Neuronal stem cell (in vitro differentiated cells): Measurements from ENCODE around the gene SMARCC2.

Experiments used
- DNase-seq: peaks from one replicate; pipeline ENCODE4 v3.0.0-alpha.2; 2013; ENCODE audit warnings: low spot score
- H2AFZ ChIP-seq: one replicate; pipeline ENCODE4 v1.6.1; 2013; ENCODE audit warnings: mild to moderate bottlenecking, low read length, inconsistent platforms
- H2AK5ac ChIP-seq: 2 replicates; pipeline ENCODE4 v1.6.1; 2013; ENCODE audit warnings: low read depth, mild to moderate bottlenecking, inconsistent platforms, low read length, moderate library complexity, mixed read lengths
- H2BK120ac ChIP-seq: 2 replicates; pipeline ENCODE4 v1.6.1; 2013; ENCODE audit warnings: low read depth, mild to moderate bottlenecking, inconsistent platforms, low read length, moderate library complexity, mixed read lengths
- H2BK12ac ChIP-seq: one replicate; pipeline ENCODE4 v1.6.1; 2013; ENCODE audit warnings: low read length, inconsistent platforms
- H2BK15ac ChIP-seq: 2 replicates; pipeline ENCODE4 v1.6.1; 2013; ENCODE audit warnings: mild to moderate bottlenecking, low read length, inconsistent platforms, mixed read lengths
- H2BK5ac ChIP-seq: one replicate; pipeline ENCODE4 v1.6.1; 2013; ENCODE audit warnings: inconsistent platforms, mild to moderate bottlenecking, low read length, moderate library complexity
- H3K14ac ChIP-seq: one replicate; pipeline ENCODE4 v1.6.1; 2013; ENCODE audit warnings: low read length, inconsistent platforms
- H3K18ac ChIP-seq: 2 replicates; pipeline ENCODE4 v1.6.1; 2013; ENCODE audit warnings: low read length, inconsistent platforms
- H3K23ac ChIP-seq: 2 replicates; pipeline ENCODE4 v1.6.1; 2013; ENCODE audit warnings: low read depth, mild to moderate bottlenecking, mixed read lengths, low read length, inconsistent platforms; ENCODE audit not compliant: poor library complexity
- H3K27ac ChIP-seq: replicated peaks from 3 replicates; pipeline ENCODE4 v1.5.1; 2013; ENCODE audit warnings: low read length, inconsistent platforms
- H3K27me3 ChIP-seq, 3 experiments: 2 replicates each; pipeline ENCODE4 v1.6.1; 2013; ENCODE audit warnings: low read length in 3 of 3, mild to moderate bottlenecking in 2 of 3, inconsistent platforms in 1 of 3, low read depth in 1 of 3, mixed read lengths in 1 of 3, moderate library complexity in 1 of 3; ENCODE audit not compliant: control insufficient read depth in 3 of 3, insufficient read depth in 3 of 3
- H3K36me3 ChIP-seq, 2 donors: replicated peaks in 1 of 2; 2 replicates each; pipeline ENCODE4 v1.6.1; 2013; ENCODE audit warnings: low read length in 2 of 2; ENCODE audit not compliant: control insufficient read depth in 2 of 2, insufficient read depth in 2 of 2
- H3K4ac ChIP-seq: 2 replicates; pipeline ENCODE4 v1.6.1; 2013; ENCODE audit warnings: inconsistent platforms, mild to moderate bottlenecking, low read length, moderate library complexity
- H3K4me1 ChIP-seq, 2 donors: 1 replicate in 1 of 2; 2 replicates in 1 of 2; pipeline ENCODE4 v1.6.1; 2013; ENCODE audit warnings: low read length in 2 of 2, low read depth in 1 of 2; ENCODE audit not compliant: control insufficient read depth in 2 of 2, insufficient read depth in 1 of 2
- H3K4me2 ChIP-seq: one replicate; pipeline ENCODE4 v1.6.1; 2013; ENCODE audit warnings: mild to moderate bottlenecking, low read length, inconsistent platforms; ENCODE audit not compliant: insufficient read depth, poor library complexity, severe bottlenecking
- H3K4me3 ChIP-seq, 2 donors: 2 replicates each; pipeline ENCODE4 v1.5.1; 2013; ENCODE audit warnings: low read length in 2 of 2, mild to moderate bottlenecking in 2 of 2, inconsistent platforms in 1 of 2, moderate library complexity in 1 of 2
- H3K79me1 ChIP-seq: one replicate; pipeline ENCODE4 v1.6.1; 2013; ENCODE audit warnings: low read depth, mild to moderate bottlenecking, inconsistent platforms, low read length, moderate library complexity
- H3K9ac ChIP-seq: one replicate; pipeline ENCODE4 v1.6.1; 2013; ENCODE audit warnings: mild to moderate bottlenecking, low read depth, low read length, inconsistent platforms; ENCODE audit not compliant: poor library complexity
- H3K9me3 ChIP-seq, 2 donors: replicated peaks in 1 of 2; 2 replicates each; pipeline versions ENCODE3 to v1.6.1; 2013; ENCODE audit warnings: low read length in 2 of 2, mild to moderate bottlenecking in 2 of 2, inconsistent platforms in 1 of 2, low read depth in 1 of 2, mixed read lengths in 1 of 2, moderate library complexity in 1 of 2; ENCODE audit not compliant: control insufficient read depth in 2 of 2, insufficient read depth in 1 of 2
- H4K8ac ChIP-seq: one replicate; pipeline ENCODE4 v1.6.1; 2013; ENCODE audit warnings: low read depth, mild to moderate bottlenecking, inconsistent platforms, low read length, moderate library complexity
- H4K91ac ChIP-seq: one replicate; pipeline ENCODE4 v1.6.1; 2013; ENCODE audit warnings: low read length, low read depth, mild to moderate bottlenecking, inconsistent platforms; ENCODE audit not compliant: poor library complexity
- WGBS, 2 donors: extraction: QIAGEN DNeasy Blood & Tissue Kit; methylation state at CpG; one replicate each; pipeline ENCODE4 v1.1.7; 2013; ENCODE audit warnings: missing lambda C conversion rate in 2 of 2, mixed read lengths in 1 of 2; ENCODE audit not compliant: insufficient read length in 2 of 2, insufficient replicate concordance in 1 of 2; ENCODE audit errors: extremely low coverage in 2 of 2; 5-methylcytosine and 5-hydroxymethylcytosine counted together

The SMARCC2 gene

DNA sequence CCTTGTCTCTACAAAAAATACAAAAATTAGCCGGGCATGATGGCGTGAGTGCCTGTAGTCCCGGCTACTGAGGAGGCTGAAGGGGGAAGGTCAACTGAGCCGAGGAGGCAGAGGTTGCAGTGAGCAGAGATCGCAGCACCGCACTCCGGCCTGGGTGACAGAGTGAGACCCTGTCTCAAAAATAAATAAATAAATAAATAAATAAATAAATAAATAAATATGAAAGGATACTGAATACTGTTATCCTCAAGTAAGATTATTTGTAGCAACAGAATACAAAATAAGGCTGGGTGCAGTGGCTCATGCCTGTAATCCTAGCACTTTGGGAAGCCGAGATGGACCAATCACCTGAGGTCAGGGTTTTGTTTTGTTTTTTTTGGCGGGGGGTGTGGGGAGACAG lies 30.6 kb upstream of the SMARCC2 start:
- no peak overlapping the region for H2AFZ ChIP-seq
- H3K14ac ChIP-seq: no peak overlapping the region
- no peak overlapping the region for H3K4ac ChIP-seq
- H2BK120ac ChIP-seq: no peak overlapping the region
- H4K8ac ChIP-seq: no peak overlapping the region
- H2BK12ac ChIP-seq: no peak overlapping the region
- H3K4me3 ChIP-seq: no peak overlapping the region
- H3K27me3 ChIP-seq: no peaks in the 10 kb centered on the region
- no peak overlapping the region for H3K4me2 ChIP-seq
- no peak for DNase-seq
- H3K4me1 ChIP-seq: peaks cover 2 to 10% of the 10 kb centered on the region in 2 donors
- no peak overlapping the region for H2AK5ac ChIP-seq
- H3K23ac ChIP-seq: no peak overlapping the region
- peaks cover 10% of the 10 kb centered on the region for H3K79me1 ChIP-seq
- H2BK5ac ChIP-seq: no peak overlapping the region
- no peak overlapping the region for H2BK15ac ChIP-seq
- no peak overlapping the region for H4K91ac ChIP-seq
- WGBS, 2 donors: no CpG with 5 or more reads among the region's 9 CpGs
- peaks cover 12 to 22% of the 10 kb centered on the region in 2 donors for H3K36me3 ChIP-seq
- H3K9me3 ChIP-seq: no peaks in the 10 kb centered on the region
- H3K27ac ChIP-seq: no peak overlapping the region
- H3K9ac ChIP-seq: no peak overlapping the region
- no peak overlapping the region for H3K18ac ChIP-seq

DNA sequence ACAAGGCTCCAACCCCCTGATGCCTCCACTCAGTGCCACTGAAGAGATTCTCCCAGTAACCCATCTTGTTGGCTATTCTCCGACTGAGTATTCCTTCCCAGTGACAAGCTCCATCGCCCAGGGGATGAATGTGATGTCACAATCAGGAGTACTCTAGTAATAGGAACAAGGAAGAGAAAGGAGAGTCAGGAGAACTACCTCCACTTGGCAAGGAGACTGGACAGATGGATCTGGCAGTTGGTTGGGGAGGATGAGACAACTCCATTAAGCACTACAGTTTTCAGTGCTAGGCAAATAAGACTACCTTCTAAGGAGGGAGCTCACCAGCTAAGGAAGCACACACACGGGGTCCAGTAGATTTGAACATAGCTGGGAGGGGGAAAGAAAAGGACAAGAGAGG lies 27.2 kb upstream of the SMARCC2 start:
- no peak overlapping the region for H2BK5ac ChIP-seq
- DNase-seq: no peak
- H3K23ac ChIP-seq: no peak overlapping the region
- H2BK120ac ChIP-seq: no peak overlapping the region
- no peak overlapping the region for H3K4me3 ChIP-seq
- no peaks in the 10 kb centered on the region for H3K9me3 ChIP-seq
- H3K18ac ChIP-seq: no peak overlapping the region
- WGBS, 2 donors: no CpG with 5 or more reads among the region's 3 CpGs
- no peak overlapping the region for H3K14ac ChIP-seq
- H3K36me3 ChIP-seq: peaks cover 29 to 53% of the 10 kb centered on the region in 2 donors
- no peak overlapping the region for H4K91ac ChIP-seq
- no peak overlapping the region for H3K27ac ChIP-seq
- H2BK15ac ChIP-seq: no peak overlapping the region
- no peak overlapping the region for H2AFZ ChIP-seq
- no peaks in the 10 kb centered on the region for H3K4me1 ChIP-seq
- H3K4me2 ChIP-seq: no peak overlapping the region
- no peak overlapping the region for H4K8ac ChIP-seq
- no peak overlapping the region for H3K4ac ChIP-seq
- no peak overlapping the region for H2AK5ac ChIP-seq
- no peak overlapping the region for H3K9ac ChIP-seq
- no peaks in the 10 kb centered on the region for H3K27me3 ChIP-seq
- H3K79me1 ChIP-seq: peaks cover 10% of the 10 kb centered on the region
- H2BK12ac ChIP-seq: no peak overlapping the region

DNA sequence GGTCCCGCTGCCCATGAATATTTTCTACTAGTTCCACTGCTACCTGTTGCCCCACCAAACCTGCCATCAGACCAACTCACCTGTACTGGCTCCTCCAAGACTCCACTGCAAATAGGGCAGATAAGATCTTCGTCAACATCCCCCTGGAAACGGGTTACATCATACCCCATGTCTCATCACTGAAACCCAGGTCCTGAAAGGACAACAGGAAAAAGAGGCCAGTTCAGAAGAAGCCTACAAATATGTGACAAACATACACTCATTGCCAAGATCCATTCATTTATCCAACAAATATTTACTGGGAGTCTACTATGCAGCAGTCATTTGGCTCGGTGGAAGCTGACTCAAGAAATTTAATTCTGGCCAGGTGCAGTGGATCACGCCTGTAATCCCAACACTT lies 24.6 kb upstream of the SMARCC2 start:
- Histone ChIP-seq H3K27ac (no peak overlapping the region), H3K9me3 (peaks cover 0 to 3% of the 10 kb centered on the region in 2 donors), H3K27me3 (no peaks in the 10 kb centered on the region), H2BK120ac (no peak overlapping the region), H3K23ac (no peak overlapping the region), H2BK5ac (no peak overlapping the region), H2BK15ac (no peak overlapping the region), H3K18ac (no peak overlapping the region), H3K14ac (no peak overlapping the region), H4K8ac (no peak overlapping the region), H3K4me3 (no peak overlapping the region), H2BK12ac (no peak overlapping the region), H3K4ac (no peak overlapping the region), H3K36me3 (peaks cover 36 to 73% of the 10 kb centered on the region in 2 donors), H4K91ac (no peak overlapping the region), H2AK5ac (no peak overlapping the region), H2AFZ (no peak overlapping the region), H3K4me2 (no peak overlapping the region), H3K79me1 (peaks cover 4% of the 10 kb centered on the region), H3K9ac (no peak overlapping the region), H3K4me1 (no peaks in the 10 kb centered on the region)
- no peak for DNase-seq
- no CpG with 5 or more reads among the region's 5 CpGs for WGBS, 2 donors

- Histone ChIP-seq H3K36me3 (peaks cover 42 to 81% of the 10 kb centered on the region in 2 donors), H2AK5ac (no peak overlapping the region), H3K27me3 (no peaks in the 10 kb centered on the region), H3K4ac (no peak overlapping the region), H4K8ac (no peak overlapping the region), H3K14ac (no peak overlapping the region), H2AFZ (no peak overlapping the region), H4K91ac (no peak overlapping the region), H3K4me3 (no peak overlapping the region), H3K9ac (no peak overlapping the region), H2BK120ac (no peak overlapping the region), H3K4me2 (no peak overlapping the region), H2BK5ac (no peak overlapping the region), H3K23ac (no peak overlapping the region), H3K4me1 (no peaks in the 10 kb centered on the region), H3K79me1 (peaks cover under 1% of the 10 kb centered on the region), H2BK12ac (no peak overlapping the region), H2BK15ac (no peak overlapping the region), H3K27ac (no peak overlapping the region), H3K9me3 (peaks cover 0 to 3% of the 10 kb centered on the region in 2 donors), H3K18ac (no peak overlapping the region)
- DNase-seq: no peak
- no CpG with 5 or more reads among the region's 1 CpG for WGBS, 2 donors
Observed at GRCh38 chr12:56212361-56212760, 23.1 kb upstream of the SMARCC2 start.
